Retinal pigment epithelial cell (primary cell): ENCODE results near the gene FHOD3.

Experiments
- DNase-seq: peaks from one replicate; pipeline ENCODE4 v3.0.0-alpha.2; 2010; ENCODE audit warnings: low read depth
- H3K4me3 ChIP-seq: 2 replicates; pipeline ENCODE4 v1.5.1; 2011; ENCODE audit warnings: mild to moderate bottlenecking, low read length, control low read depth, moderate library complexity
- TF ChIP-seq, protein P1 (sequence below): conservative IDR thresholded peaks from 2 replicates; pipeline ENCODE4 v1.5.1; 2011; ENCODE audit warnings: low read depth, low read length, control low read depth, inconsistent platforms

Gene FHOD3

DNA sequence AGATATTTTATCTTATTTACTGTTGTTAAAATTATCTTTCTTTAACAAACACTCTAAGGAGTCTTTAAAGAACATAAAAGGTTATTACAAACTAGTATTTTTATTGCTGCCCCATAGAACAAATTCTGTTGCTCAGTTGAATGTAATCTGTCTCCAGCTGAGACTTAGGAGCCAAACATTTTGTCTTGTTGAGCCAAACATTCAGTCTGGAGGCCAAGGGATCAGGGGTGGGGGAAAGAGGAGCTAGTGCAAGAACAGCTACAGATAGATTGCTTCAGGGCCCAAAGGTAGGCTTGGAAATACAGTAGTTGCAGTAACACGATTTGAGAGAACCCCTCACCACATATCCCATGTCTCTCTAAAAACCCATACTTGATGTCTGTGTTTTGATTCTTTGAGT is 480.1 kb downstream of the FHOD3 start:
- H3K4me3 ChIP-seq = no peak overlapping the region
- TF ChIP-seq, protein P1, sequence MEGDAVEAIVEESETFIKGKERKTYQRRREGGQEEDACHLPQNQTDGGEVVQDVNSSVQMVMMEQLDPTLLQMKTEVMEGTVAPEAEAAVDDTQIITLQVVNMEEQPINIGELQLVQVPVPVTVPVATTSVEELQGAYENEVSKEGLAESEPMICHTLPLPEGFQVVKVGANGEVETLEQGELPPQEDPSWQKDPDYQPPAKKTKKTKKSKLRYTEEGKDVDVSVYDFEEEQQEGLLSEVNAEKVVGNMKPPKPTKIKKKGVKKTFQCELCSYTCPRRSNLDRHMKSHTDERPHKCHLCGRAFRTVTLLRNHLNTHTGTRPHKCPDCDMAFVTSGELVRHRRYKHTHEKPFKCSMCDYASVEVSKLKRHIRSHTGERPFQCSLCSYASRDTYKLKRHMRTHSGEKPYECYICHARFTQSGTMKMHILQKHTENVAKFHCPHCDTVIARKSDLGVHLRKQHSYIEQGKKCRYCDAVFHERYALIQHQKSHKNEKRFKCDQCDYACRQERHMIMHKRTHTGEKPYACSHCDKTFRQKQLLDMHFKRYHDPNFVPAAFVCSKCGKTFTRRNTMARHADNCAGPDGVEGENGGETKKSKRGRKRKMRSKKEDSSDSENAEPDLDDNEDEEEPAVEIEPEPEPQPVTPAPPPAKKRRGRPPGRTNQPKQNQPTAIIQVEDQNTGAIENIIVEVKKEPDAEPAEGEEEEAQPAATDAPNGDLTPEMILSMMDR = no peak
- DNase-seq = no peak

DNA sequence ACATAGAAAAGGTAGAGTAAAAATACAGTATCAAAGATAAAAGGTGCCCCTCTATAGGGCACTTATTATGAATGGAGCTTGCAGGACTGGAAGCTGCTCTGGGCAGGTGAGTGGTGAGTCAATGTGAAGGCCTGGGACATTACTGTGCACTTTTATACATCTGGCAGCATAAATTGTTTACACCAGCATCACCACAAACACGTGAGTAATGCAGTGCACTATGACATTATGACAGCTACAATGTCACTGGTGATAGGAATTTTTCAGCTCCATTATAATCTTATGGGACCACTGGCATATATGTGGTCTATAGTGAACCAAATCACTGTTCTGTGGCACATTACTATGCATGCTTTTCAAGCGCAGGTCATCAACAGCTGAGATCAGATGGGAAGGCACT is 483.2 kb downstream of the FHOD3 start:
- TF ChIP-seq, protein P1 = no peak
- DNase-seq = no peak
- no peak overlapping the region for H3K4me3 ChIP-seq

DNA sequence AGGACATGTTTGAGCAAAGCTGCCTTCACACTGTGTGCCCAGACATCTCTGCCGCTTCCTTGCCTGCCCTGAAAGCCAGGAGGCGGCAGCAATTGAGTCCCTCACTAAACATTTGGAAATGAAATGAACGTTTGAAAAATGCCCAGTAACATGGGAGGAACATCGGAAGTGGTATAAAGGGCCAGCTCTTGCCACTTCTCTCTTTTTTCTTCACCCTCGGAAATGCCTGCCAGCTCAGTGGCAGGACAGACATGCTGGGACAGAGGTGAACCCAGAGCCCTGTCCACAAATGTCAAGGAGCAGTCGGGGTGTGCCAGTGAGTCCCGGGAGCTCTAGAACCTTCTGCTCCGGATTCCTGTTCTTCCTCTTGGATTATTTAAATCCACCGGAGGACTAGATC is 485.2 kb downstream of the FHOD3 start:
- TF ChIP-seq, protein P1 = no peak
- no peak overlapping the region for H3K4me3 ChIP-seq
- no peak for DNase-seq

DNA sequence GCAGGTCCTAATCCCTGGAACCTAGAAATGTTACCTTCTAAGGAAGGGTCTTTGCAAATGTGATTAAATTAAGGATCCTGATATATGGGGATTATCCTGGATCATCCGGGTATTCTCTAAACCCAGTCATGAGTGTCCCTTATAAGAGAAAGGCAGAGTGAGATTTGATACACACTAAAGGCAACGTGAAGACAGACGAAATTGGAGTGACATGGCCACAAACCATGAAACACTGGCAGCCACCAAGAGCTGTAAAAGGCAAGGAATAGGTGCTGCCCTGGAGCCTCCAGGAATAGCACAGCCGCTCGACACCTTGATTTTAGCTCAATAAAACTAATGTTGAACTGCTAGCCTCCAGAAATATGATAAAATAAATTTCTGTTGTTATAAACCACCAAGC is 486.3 kb downstream of the FHOD3 start:
- H3K4me3 ChIP-seq = no peak overlapping the region
- TF ChIP-seq, protein P1 = no peak
- no peak for DNase-seq

DNA sequence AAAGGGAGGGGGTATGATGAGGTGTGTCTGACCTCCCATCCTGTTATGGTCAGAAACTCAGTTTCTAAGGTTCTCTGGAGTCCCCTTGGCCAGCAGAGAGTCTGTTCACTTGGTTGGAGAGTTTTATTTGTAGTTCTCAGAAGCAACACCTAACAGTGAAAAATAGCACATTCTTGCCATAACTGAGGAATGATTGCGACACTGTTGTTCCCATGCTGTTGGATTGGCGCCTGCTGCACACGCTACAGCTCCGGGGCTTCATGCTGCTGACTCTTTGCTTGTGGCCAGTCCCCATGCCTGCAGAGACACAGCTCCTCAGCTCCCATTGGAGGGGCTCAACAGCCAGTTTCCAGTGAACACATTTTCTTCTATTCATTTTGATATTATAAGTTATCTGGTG is 489.2 kb downstream of the FHOD3 start:
- DNase-seq = peak; percentile 75
- no peak overlapping the region for H3K4me3 ChIP-seq
- TF ChIP-seq, protein P1 = no peak

DNA sequence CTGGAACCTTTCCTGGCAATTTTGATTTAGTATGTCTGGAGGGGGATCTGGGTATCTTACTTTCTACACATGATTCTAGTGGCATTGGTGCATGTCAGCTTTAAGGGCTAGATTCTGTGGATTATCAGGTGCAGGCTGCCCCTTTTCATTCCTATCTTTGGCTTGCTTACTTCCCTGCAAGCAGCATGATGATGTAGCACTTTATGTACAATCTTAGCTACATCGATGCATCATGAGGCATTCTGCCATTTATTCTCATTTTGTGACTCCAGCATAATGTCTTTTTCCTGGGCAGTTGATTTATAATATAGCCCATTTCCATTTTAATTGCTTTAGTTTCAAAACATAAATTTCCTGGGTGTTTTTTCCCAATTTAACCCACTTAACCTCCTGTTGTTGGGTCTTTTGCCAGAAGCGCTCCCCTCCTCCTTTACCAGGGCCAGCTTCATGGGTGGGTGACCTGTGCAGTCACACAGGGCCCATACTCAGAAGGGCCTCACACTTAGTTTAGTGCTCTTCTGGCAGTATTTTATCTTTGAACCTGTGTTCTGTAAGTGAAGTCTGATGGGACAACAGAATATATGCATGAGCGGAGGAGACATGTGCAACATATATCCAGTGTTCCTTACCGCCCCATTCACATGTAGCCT is 495.2 kb downstream of the FHOD3 start:
- no peak overlapping the region for H3K4me3 ChIP-seq
- DNase-seq = no peak
- TF ChIP-seq, protein P1 = no peak

DNA sequence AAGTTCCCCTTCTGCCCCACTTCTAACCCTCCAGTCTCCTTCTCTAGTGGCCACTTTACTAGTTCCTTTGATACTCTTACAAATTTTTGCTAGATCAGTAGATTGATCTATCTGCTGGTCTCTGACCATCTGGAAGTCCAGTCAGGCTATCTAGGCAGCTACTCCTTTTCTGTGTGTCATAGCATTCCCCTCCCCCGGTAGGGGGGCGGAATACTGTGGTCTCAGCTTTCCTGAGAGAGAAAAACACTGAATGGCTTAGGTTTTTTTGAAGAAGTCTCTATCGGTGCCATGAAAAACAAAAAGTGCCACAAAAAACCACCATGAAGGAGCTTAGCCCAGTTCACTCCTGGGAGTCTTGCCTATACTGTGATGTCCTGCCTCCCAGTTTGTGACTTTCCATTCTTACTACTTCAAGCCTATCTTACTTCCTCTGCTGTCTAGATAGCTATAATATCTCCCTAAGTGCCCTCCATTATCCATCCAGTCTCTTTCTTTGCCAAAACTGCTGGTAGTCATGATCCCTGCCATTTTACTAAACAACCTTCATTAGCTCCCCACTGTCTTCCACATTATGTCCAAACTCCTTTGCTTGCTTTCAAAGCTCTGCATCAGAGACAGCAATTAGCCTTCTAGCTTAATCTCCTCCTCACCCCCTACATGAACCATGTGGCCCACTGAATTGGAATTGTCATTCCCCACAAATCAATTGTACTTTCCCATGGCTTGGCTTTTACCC is 501.4 kb downstream of the FHOD3 start:
- DNase-seq = no peak
- H3K4me3 ChIP-seq = no peak overlapping the region
- TF ChIP-seq, protein P1 = no peak
